Measurements from ENCODE around the gene ZNF384. TPM values are rescaled to one million over a fixed set of nuclear protein-coding genes. Genes with fewer than 3 reads are reported as not detected.

The ZNF384 gene
- total RNA-seq, 1 experiment from 2014 or later: 88.0 TPM

DNA sequence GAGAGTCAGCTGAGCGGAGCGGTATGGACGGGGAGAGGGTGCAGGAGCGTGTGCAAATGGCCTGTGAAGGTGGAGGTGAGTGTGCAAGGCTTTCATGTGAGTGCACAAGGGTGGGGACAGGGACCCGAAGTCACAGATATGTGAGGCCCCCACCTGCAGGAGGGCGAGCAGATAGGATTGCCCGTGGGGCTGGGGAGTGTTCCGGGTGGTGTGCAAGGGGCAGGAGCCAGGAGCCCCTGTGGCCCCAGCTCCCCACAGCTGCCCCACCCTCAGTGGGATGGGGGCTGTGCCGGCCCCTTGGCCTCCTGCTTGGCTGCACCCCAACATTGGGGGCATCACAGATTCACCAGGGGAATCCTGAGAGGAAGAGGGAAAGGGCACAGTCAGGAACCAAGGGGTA is 5.5 kb upstream of the ZNF384 start:
- H3K9me3 ChIP-seq (ENCODE audit: control insufficient read depth, low read depth, low read length): no peaks in the 10 kb centered on the region
- TF ChIP-seq CTCF (conservative IDR thresholded peaks at IDR 0.05): no peak
- no peak overlapping the region for H2BK20ac ChIP-seq (ENCODE audit: low read depth, low read length, poor library complexity, severe bottlenecking)
- no peak overlapping the region for H2BK5ac ChIP-seq (ENCODE audit: insufficient read length, low read length)
- no peak overlapping the region for H3K27ac Mint-ChIP-seq
- no peak overlapping the region; a peak in 1 of 5 replicates for H3K4me3 Mint-ChIP-seq
- peaks cover 6% of the 10 kb centered on the region for H3K23me2 ChIP-seq (ENCODE audit: insufficient read length, low read depth, low read length, poor library complexity, severe bottlenecking)
- no peaks in the 10 kb centered on the region; the same call in 1 of the 2 replicates for H3K27me3 ChIP-seq (ENCODE audit: insufficient read depth, low read length)
- H3K36me3 Mint-ChIP-seq (ENCODE audit: insufficient read depth in 1 of 3, low read depth in 3 of 3): peaks cover 3 to 22% (median 8%) of the 10 kb centered on the region in 3 experiments; a peak in 6 of 7 replicates
- no peaks in the 10 kb centered on the region; a peak in 1 of 5 replicates for H3K9me3 Mint-ChIP-seq
- no peak overlapping the region for H3K56ac ChIP-seq (ENCODE audit: insufficient read length, low read depth, low read length)
- H3K4ac ChIP-seq (ENCODE audit: low read depth, low read length): no peak overlapping the region
- no peak overlapping the region for H2AK5ac ChIP-seq (ENCODE audit: insufficient read length, low read length)
- H3K9ac ChIP-seq (ENCODE audit: extremely low read depth, insufficient read length, low read length): no peak overlapping the region
- no CpG with 5 or more reads among the region's 9 CpGs for WGBS (ENCODE audit: extremely low coverage, insufficient read length, low lambda C conversion rate)
- peaks cover 17 to 23% of the 10 kb centered on the region in 2 experiments for H3K4me1 Mint-ChIP-seq
- H4K5ac ChIP-seq (ENCODE audit: insufficient read length, low read depth, low read length): no peak overlapping the region
- H3K23ac ChIP-seq (ENCODE audit: insufficient read length, low read depth, low read length): no peak overlapping the region
- H3K14ac ChIP-seq (ENCODE audit: insufficient read depth, low read length): no peak overlapping the region
- H3K27me3 Mint-ChIP-seq (ENCODE audit: low read depth): peaks cover 26% of the 10 kb centered on the region
- H4K91ac ChIP-seq (ENCODE audit: insufficient read length, low read depth, low read length): no peak overlapping the region
- peaks cover 3% of the 10 kb centered on the region for H3K4me1 ChIP-seq (ENCODE audit: insufficient read depth, low read length)
- H3K79me2 ChIP-seq (ENCODE audit: insufficient read depth, low read length): no peaks in the 10 kb centered on the region
- no peak overlapping the region for H3K4me2 ChIP-seq (ENCODE audit: insufficient read depth, insufficient read length, low read length)
- no peak overlapping the region for H4K8ac ChIP-seq (replicated peaks; ENCODE audit: insufficient read length, low read depth, low read length)
- no peak overlapping the region for H3K27ac ChIP-seq (ENCODE audit: insufficient read length, low read depth, low read length)
- no peak overlapping the region for H2AFZ ChIP-seq (ENCODE audit: low read length)
- no peak overlapping the region for H3K18ac ChIP-seq (ENCODE audit: insufficient read length, low read depth, low read length)
- no peak overlapping the region for H2BK15ac ChIP-seq (ENCODE audit: low read depth, low read length)
- no peak overlapping the region for H2BK120ac ChIP-seq (ENCODE audit: low read depth, low read length, poor library complexity, severe bottlenecking)
- no peaks in the 10 kb centered on the region for H4K20me1 ChIP-seq (ENCODE audit: control insufficient read depth, insufficient read depth, insufficient read length)
- no peaks in the 10 kb centered on the region for H3K79me1 ChIP-seq (ENCODE audit: insufficient read depth, low read depth, low read length, poor library complexity, severe bottlenecking)
- H3T11ph ChIP-seq (ENCODE audit: low read length): no peak overlapping the region
- no peak for DNase-seq
- H2BK12ac ChIP-seq (ENCODE audit: insufficient read length, low read depth, low read length): no peak overlapping the region

Data from H9 (cell line).